Skeletal muscle satellite cell (primary cell): ENCODE results near the gene SRCAP.
A peak's percentile ranks its signal among the peaks of the same experiment; 100 is the strongest.

Experiments used
- H3K27me3 ChIP-seq: 2 replicates; pipeline ENCODE4 v1.7.0; 2013; ENCODE audit warnings: low read length; ENCODE audit not compliant: control insufficient read depth, insufficient read depth
- H3K36me3 ChIP-seq: 2 replicates; pipeline ENCODE4 v1.7.0; 2013; ENCODE audit warnings: mild to moderate bottlenecking, control low read depth, low read length; ENCODE audit not compliant: insufficient read depth
- H3K4me1 ChIP-seq: 2 replicates; pipeline ENCODE4 v1.7.0; 2013; ENCODE audit warnings: low read length; ENCODE audit not compliant: control insufficient read depth, insufficient read depth
- H3K4me2 ChIP-seq: 2 replicates; pipeline ENCODE4 v1.7.0; 2013; ENCODE audit warnings: mild to moderate bottlenecking, low read length
- H3K4me3 ChIP-seq: 2 replicates; pipeline ENCODE4 v1.7.0; 2013; ENCODE audit warnings: low read length
- H3K9ac ChIP-seq: 2 replicates; pipeline ENCODE4 v1.7.0; 2013; ENCODE audit warnings: mild to moderate bottlenecking, low read depth, low read length, moderate library complexity
- H3K9me3 ChIP-seq: replicated peaks from 2 replicates; pipeline ENCODE4 v1.7.0; 2013; ENCODE audit warnings: mild to moderate bottlenecking, control low read depth, low read length

SRCAP gene

DNA sequence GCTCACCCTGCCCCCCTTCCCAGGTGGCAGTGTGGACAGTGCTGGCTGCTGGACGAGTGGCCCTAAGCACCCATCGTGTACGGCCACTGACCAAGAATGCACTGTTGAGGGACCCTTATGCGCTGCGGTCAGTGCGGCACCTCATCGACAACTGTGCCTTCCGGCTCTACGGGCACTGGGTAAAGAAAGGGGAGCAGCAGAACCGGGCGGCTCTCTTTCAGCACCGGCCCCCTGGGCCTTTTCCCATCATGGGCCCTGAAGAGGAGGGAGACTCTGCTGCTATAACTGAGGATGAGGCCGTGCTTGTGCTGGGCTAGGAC, 57.8 kb downstream of the SRCAP start:
- H3K9me3 ChIP-seq: no peaks in the 10 kb centered on the region
- no peak overlapping the region for H3K4me3 ChIP-seq
- H3K27me3 ChIP-seq: no peaks in the 10 kb centered on the region
- peaks cover 38% of the 10 kb centered on the region for H3K36me3 ChIP-seq
- no peak overlapping the region for H3K9ac ChIP-seq
- no peak overlapping the region for H3K4me2 ChIP-seq
- H3K4me1 ChIP-seq: peaks cover 6% of the 10 kb centered on the region

DNA sequence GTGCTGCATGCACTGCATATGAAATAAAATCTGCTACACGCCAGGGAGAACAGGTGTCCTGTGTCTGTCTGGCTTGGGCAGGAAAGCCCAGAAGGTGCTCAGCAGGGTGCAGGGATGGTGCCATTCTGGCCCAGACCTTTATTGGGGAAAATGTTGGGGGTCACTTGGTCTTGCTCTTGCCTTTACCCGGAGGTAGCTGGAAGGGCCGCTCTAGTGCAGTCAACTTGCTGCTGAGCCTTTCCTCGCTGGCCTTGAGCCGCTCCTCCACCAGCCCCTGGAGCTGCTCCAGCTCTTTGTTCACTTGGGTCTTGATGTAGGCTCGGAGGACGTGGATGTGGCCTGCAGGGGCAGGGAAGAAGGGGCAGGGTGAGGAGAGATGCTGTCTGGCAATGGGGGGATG, 58.3 kb downstream of the SRCAP start:
- no peaks in the 10 kb centered on the region for H3K27me3 ChIP-seq
- no peak overlapping the region for H3K9ac ChIP-seq
- H3K4me1 ChIP-seq: peaks cover 6% of the 10 kb centered on the region
- peaks cover 38% of the 10 kb centered on the region for H3K36me3 ChIP-seq
- H3K4me2 ChIP-seq: no peak overlapping the region
- no peaks in the 10 kb centered on the region for H3K9me3 ChIP-seq
- no peak overlapping the region for H3K4me3 ChIP-seq

DNA sequence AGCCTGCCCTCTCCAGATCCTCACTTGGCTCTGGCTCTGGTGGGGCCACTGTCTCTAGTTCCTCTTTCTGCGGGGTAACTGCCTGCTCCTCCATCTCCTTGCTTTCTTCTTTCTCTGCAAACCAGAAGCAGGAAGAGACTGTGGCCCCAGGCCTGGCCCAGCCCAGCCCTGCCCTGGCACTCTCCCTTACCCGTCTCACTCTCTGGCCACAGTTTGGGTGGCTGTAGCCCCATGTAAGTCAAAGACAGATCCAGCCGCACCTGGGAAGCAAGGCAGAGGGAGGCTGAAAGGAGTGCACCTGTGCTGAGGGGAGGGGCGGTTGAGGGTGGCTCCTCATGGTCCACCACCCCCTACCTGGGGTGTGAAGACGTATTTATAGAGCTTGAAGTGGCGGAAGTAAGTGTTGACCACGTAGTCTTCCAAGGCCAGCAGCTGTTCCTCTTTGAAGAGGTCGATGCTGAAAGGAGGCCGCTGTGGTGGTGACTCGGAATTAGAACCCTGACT, 60.1 kb downstream of the SRCAP start:
- Histone ChIP-seq H3K4me1 (peaks cover 21% of the 10 kb centered on the region), H3K27me3 (no peaks in the 10 kb centered on the region), H3K9ac (no peak overlapping the region), H3K36me3 (peaks cover 35% of the 10 kb centered on the region), H3K4me2 (no peak overlapping the region), H3K9me3 (no peaks in the 10 kb centered on the region), H3K4me3 (no peak overlapping the region)

GRCh38 chr16:30760001-30760559, 61.1 kb downstream of the SRCAP start:
- Histone ChIP-seq H3K27me3 (no peaks in the 10 kb centered on the region), H3K4me1 (peaks cover 21% of the 10 kb centered on the region), H3K9ac (no peak overlapping the region), H3K9me3 (no peaks in the 10 kb centered on the region), H3K4me3 (no peak overlapping the region), H3K4me2 (no peak overlapping the region), H3K36me3 (peaks cover 38% of the 10 kb centered on the region)

DNA sequence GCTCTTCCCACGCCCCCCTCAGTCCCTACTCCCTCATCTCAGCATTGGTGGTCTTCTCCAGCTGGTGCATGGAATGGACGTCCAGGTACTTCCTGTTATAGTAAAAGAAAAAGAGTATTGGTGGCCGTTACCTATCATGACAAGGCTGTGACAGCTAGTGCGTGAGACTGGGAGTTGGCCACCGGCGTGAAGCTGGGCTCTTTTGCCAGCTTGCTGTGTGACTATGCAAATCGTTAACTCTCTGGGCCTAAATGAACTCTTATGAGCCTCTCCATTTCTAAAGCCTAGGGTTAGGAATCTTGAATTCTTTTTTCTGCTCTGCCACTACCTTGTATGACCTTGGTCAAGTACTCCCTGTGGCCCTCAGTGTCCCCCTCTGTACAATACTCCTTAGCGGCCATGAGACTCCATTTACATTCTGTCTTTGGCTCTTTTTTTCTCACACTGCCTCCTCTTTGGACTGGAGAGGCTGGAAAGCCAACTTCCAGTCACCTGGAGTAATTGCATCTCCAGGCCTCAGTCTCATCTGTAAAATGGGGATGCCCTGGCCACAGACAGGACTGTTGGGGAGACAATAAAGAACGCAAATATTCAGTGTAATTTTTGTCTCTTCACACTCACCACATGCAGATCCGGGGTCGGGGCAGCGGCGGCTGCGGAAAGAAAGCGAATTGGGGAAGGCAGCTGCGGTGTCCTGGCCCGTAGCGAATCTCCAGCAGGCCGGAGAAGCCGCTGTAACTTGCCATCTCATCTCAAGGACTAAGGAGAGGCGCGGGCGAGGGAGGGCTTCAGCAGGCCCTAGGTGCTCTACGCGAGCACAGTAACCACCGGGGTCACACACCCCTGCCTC, 61.8 kb downstream of the SRCAP start:
- Histone ChIP-seq H3K36me3 (peaks cover 43% of the 10 kb centered on the region), H3K4me3 (peak overlapping the region; percentile 94), H3K4me1 (peaks cover 21% of the 10 kb centered on the region), H3K27me3 (no peaks in the 10 kb centered on the region), H3K9ac (peak overlapping the region; percentile 79), H3K9me3 (no peaks in the 10 kb centered on the region), H3K4me2 (peak overlapping the region; percentile 100)

- Histone ChIP-seq H3K4me3 (peak overlapping the region; percentile 94), H3K9me3 (no peaks in the 10 kb centered on the region), H3K4me2 (peak overlapping the region; percentile 100), H3K4me1 (peaks cover 21% of the 10 kb centered on the region), H3K9ac (peak overlapping the region; percentile 79), H3K27me3 (no peaks in the 10 kb centered on the region), H3K36me3 (peaks cover 43% of the 10 kb centered on the region)
Observed at GRCh38 chr16:30761427-30761927, 62.5 kb downstream of the SRCAP start.

GRCh38 chr16:30761928-30762902, 63.2 kb downstream of the SRCAP start, which contains the start of the genes CFAP119 and RNF40:
Gene CFAP119 (minus strand): TSS chr16:30762062. CDS start chr16:30761748, 314 bp downstream.
Gene RNF40 (plus strand): TSS chr16:30762322. CDS start chr16:30762546, 224 bp downstream.
- peak within 1 kb of the TSS; percentile 89 for H3K9ac ChIP-seq
- H3K4me3 ChIP-seq: peak within 1 kb of the TSS; percentile 94
- H3K4me2 ChIP-seq: peak within 1 kb of the TSS; percentile 100
- H3K27me3 ChIP-seq: no peaks in the 10 kb centered on the region
- peaks cover 21% of the 10 kb centered on the region for H3K4me1 ChIP-seq
- no peaks in the 10 kb centered on the region for H3K9me3 ChIP-seq
- H3K36me3 ChIP-seq: peaks cover 46% of the 10 kb centered on the region

DNA sequence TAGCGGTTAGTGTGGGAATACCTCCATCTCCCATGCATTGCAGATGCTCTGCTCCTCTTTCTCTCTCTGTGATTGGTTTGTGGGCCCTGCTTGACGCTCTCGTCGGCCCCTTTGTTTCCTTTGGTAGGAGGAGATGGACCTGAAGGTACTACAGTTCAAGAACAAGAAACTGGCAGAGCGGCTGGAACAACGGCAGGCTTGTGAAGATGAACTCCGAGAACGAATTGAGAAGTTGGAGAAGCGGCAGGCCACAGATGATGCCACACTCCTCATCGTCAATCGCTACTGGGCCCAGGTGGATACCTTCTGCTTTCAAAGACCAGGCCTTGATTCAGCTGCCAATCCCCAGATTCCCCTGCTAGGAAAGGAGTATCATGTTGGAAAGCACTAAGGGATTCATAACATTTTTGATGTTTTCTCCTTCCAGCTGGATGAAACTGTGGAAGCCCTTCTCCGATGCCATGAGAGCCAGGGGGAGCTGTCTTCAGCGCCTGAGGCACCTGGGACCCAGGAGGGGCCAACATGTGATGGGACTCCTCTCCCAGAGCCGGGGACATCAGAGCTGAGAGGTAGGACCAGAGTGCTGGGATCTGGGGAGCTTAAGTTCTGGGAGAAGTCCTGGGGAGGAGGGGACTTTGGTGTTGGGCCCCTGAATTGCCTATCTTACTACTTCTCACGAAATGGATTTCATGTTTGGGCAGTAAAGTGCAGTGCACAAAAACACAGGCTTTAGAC, 64.2 kb downstream of the SRCAP start:
- no peaks in the 10 kb centered on the region for H3K9me3 ChIP-seq
- H3K4me2 ChIP-seq: peak overlapping the region; percentile 97
- H3K9ac ChIP-seq: peak overlapping the region; percentile 89
- no peaks in the 10 kb centered on the region for H3K27me3 ChIP-seq
- peaks cover 21% of the 10 kb centered on the region for H3K4me1 ChIP-seq
- peak overlapping the region; percentile 94 for H3K4me3 ChIP-seq
- H3K36me3 ChIP-seq: peaks cover 51% of the 10 kb centered on the region

GRCh38 chr16:30764086-30764485, 65.1 kb downstream of the SRCAP start:
- Histone ChIP-seq H3K4me3 (no peak overlapping the region), H3K27me3 (no peaks in the 10 kb centered on the region), H3K9ac (no peak overlapping the region), H3K4me2 (peak overlapping the region; percentile 97), H3K4me1 (peaks cover 21% of the 10 kb centered on the region), H3K9me3 (no peaks in the 10 kb centered on the region), H3K36me3 (peaks cover 60% of the 10 kb centered on the region)

- no peaks in the 10 kb centered on the region for H3K9me3 ChIP-seq
- no peak overlapping the region for H3K9ac ChIP-seq
- peaks cover 21% of the 10 kb centered on the region for H3K4me1 ChIP-seq
- H3K36me3 ChIP-seq: peaks cover 68% of the 10 kb centered on the region
- no peaks in the 10 kb centered on the region for H3K27me3 ChIP-seq
- H3K4me2 ChIP-seq: no peak overlapping the region
- H3K4me3 ChIP-seq: no peak overlapping the region
Observed at GRCh38 chr16:30764816-30765465, 66.0 kb downstream of the SRCAP start.
